Activated T-helper 1 cell treated with anti-CD3 and anti-CD28 coated beads, Interleukin-2, amount 50 U/mL, for 16 hours (primary cell): ENCODE results near the gene TNFRSF17.
"Not testable (repeated sequence)": the region's sequence is repeated elsewhere in the genome, so short reads cannot be mapped to it uniquely, and the experiment has no call there.

ENCODE experiments used
- DNase-seq, 2 donors: peaks; one replicate each; pipeline ENCODE4 v3.0.0-alpha.2; 2020; ENCODE audit warnings: low read depth in 1 of 2, low spot score in 1 of 2

Gene TNFRSF17

DNA sequence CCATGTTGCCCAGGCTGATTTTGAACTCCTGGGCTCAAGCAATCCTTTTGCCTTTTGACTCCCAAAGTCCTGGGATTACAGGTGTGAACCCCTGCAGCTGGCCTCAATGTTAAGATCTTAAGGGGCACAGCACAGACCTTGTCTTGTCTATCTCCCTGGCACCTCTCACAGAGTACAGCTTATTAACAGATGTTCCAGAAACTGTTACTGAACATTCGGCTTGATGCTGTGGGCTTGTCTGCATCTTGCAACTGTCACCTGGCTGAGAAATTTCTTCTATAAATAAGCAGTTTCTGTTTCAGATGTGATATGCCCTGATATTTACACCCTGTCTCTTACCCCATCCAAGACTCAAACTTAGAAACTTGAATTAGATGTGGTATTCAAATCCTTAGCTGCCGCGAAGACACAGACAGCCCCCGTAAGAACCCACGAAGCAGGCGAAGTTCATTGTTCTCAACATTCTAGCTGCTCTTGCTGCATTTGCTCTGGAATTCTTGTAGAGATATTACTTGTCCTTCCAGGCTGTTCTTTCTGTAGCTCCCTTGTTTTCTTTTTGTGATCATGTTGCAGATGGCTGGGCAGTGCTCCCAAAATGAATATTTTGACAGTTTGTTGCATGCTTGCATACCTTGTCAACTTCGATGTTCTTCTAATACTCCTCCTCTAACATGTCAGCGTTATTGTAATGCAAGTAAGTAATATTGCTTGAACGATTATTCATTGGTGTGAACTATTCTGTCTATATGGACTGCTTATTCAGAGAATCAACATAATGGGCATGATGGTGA, at the start of gene TNFRSF17:
Gene TNFRSF17, plus strand, starts transcription at position 450 of the 791 bp plus-strand sequence. Its CDS starts 115 bp downstream, at position 565.
- DNase-seq = no peak

DNA sequence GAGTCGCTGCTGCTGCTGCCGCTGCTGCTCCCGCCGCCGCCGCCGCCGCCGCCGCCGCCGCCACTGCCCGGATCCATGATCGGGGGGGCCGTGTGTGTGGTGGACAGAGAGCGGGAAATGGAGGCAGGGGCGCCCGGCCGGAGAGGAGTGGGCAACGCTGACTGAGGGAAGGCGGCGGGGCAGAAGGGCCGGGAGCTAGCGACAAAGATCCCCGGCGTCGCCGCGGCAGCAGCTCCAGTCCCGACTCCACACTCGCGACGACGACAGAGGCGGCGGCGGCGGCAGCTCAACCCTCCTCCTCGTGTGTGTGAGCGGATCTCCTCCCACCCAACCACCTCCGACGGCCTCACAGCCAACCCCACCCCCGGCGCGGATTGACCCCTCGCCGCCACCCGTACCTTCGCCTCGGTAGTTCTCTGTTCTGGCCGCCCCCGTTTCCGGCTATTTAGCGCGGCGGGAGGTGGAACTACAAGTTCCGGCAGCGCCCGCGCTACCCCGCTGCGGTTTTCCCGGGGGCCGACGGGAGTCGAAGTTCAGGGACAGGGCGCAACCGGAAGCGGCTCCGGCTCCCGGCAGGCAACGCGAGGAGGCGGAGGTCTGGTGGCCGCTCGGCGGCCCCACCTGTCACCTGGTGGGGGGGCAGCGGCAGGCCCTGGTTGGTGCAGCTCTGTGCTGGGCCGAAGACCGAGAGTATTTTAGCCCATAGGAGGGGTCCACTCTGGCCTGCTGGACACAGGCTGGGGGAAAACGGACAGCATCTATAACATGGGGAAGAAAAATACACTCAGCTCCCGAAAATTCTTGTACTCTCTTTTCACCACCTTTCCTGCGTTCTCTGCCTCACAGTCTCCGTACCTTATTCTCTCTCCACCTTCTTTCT, 49.1 kb upstream of the TNFRSF17 start, which contains the start of gene GSPT1:
Gene GSPT1, minus strand, starts transcription at position 313 of the 880 bp plus-strand sequence. Its CDS starts 236 bp downstream, at position 77.
- DNase-seq = peak; percentile 99

DNA sequence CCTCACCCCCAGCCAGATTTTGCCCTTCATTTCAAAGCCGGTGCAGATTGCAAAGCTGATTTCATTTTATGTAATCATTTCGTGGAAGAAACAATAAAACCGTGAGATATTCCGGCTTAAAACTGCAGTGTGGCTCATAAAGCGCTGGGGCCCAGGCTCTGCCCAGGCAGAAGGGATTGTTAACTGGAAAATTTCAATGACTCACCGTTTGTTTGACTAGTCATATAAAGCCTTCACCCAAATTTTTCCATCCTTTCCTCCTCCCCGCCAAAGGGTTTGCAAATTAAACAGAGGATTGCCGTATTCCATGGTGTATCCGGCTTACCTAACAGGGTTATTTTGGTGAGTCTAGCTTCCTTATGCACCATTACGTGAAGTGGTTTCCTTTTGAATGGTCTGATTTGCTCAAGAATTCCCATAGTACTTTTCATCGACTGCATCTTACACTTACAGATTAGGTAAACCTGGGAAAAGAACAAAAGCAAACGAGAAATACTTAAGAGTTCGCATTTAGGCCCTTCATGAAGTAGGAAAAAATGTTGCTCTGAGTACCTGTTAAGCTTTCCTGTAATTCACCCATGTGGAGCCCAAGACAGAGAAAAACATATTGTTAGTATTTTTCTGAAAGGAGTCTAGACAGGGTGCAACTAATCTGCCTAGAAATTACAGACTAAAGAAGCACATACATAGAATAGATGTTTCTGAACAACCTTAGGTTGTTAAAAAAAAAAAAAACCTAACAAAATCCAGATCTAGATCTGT, 48.3 kb upstream of the TNFRSF17 start:
- no peak for DNase-seq

GRCh38 chr16:11924046-11924445, 41.0 kb upstream of the TNFRSF17 start:
- DNase-seq = not testable (repeated sequence)

GRCh38 chr16:11927350-11927749, 37.7 kb upstream of the TNFRSF17 start:
- DNase-seq = not testable (repeated sequence)

GRCh38 chr16:11941945-11942344, 23.1 kb upstream of the TNFRSF17 start, which contains the start of gene NPIPB2:
Gene NPIPB2, minus strand, starts transcription at chr16:11942045. Its CDS starts 0 bp downstream, at chr16:11942045.
- not testable (repeated sequence) for DNase-seq

- DNase-seq = no peak
Measured at GRCh38 chr16:11946433-11946832, 18.6 kb upstream of the TNFRSF17 start.

- no peak for DNase-seq
Measured at GRCh38 chr16:11948819-11949218, 16.2 kb upstream of the TNFRSF17 start.

- DNase-seq = no peak
Measured at GRCh38 chr16:11949527-11949926, 15.5 kb upstream of the TNFRSF17 start.

DNA sequence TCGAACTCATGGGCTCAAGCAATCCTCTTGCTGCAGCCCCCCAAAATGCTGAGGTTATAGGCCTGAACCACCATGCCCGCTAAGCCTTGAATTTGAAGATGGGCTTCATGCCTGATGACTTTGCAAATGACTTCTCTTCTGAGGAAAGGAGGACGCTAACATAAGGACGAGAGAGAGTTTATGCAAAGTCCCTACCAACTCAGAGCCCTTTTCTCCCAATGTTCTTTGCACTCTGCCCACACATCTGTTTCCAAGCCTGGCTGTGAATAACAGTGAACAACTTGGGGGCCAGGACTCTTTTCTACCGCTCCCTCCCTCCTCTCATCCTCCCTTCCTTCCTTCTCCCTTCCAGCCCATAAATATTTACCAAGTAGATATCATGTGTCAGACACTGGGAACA, 14.6 kb upstream of the TNFRSF17 start:
- DNase-seq = no peak

DNA sequence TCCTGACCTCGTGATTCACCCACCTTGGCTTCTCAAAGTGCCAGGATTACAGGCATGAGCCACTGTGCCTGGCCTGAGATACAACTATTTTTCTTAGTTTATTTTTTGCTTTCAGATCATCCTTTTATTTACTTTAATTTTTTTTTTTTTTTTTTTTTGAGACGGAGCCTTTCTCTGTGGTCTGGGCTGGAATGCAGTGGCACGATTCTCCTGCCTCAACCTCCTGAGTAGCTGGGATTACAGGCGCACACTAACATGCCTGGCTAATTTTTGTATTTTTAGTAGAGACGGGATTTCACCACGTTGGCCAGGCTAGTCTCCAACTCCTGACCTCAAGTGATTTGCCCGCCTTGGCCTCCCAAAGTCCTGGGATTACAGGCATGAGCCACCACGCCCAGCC, 11.4 kb upstream of the TNFRSF17 start:
- not testable (repeated sequence) for DNase-seq

DNA sequence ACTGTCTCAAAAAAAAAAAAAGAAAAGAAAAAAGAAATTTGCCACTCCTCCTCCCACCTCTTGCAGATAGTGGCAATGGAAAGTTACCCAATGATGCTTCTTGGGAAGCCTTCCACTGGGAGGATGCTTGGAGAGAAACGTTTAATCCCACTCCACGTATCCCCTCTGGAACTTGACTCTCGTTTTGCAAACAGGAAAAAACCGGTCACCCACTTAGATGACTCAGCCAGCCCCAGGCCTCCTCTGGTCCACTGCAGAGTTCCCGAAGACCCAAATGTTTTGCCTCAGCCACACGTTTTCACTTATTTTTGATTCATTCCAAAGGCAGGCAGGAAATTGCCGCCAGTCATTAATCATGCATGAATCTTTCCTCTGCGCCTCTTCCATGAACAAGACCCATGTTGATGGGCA, 9.3 kb upstream of the TNFRSF17 start:
- no peak for DNase-seq

- DNase-seq = no peak
Measured at GRCh38 chr16:11956558-11956957, 8.5 kb upstream of the TNFRSF17 start.

DNA sequence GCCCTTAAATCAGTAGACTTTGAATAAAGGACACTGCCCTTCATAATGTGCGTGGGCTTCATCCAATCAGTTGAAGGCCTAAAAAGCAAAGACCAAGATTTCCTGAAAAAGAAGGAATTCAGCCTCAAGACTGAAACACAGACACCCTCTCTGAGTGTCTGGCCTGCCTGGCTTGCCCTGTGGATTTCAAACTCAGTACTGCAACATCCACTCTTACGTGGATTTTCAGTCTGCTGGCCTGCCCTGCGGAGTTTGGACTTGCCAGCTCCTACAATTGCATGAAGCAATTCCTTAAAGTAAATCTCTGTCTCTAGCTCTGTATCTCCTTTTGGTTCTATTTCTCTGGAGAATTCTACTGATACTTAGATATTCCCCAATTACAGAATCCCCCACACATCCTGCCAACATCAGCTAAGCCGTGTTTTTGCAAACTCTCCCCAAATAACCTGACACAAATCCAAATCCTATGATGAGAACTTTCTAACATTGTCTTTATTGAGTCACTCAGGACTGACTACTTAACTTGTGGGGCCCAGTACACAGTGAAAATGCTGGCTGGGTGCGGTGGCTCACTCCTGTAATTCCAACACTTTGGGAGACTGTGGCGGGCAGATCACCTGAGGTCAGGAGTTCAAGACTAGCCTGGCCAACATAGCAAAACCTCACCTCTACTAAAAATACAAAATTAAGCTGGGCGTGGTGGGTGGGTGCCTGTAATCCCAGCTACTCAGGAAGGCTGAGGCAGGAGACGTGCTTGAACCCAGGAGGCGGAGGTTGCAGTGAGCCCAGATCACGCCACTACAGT, 7.2 kb upstream of the TNFRSF17 start:
- no peak for DNase-seq

- DNase-seq = not testable (repeated sequence)
Measured at GRCh38 chr16:11962457-11962856, 2.6 kb upstream of the TNFRSF17 start.

DNA sequence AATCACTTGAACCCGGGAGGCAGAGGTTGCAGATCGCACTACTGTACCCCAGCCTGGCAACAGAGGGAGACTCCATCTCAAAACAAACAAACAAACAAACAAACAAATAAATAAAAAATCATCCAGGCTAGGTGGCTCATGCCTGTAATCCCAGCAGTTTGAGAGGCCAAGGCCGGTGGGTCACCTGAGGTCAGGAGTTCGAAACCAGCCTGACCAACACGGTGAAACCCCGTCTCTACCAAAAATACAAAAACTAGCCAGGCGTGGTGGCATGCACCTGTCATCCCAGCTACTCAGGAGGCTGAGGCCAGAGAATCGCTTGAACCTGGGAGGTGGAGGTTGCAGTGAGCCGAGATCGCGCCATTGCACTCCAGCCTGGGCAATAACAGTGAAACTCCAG, 2.0 kb upstream of the TNFRSF17 start:
- not testable (repeated sequence) for DNase-seq

DNA sequence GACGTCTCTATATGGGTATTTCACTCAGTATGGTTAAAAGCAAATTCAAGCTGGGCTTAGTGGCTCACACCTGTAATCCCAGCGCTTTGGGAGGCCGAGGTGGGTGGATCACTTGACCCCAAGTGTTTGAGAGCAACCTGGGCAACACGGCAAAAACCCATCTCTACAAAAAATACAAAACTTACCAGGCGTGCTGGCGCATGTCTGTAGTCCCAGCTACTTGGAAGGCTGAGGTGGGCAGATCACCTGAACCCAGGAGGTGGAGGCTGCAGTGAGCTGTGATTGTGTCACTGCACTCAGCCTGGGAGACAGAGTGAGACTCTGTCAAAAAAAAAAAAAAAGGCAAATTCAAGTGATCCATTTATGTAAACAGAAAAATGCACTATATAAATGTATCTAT, 1.3 kb upstream of the TNFRSF17 start:
- DNase-seq = no peak

GRCh38 chr16:11966173-11966572, 1.2 kb downstream of the TNFRSF17 start:
- DNase-seq = no peak

DNA sequence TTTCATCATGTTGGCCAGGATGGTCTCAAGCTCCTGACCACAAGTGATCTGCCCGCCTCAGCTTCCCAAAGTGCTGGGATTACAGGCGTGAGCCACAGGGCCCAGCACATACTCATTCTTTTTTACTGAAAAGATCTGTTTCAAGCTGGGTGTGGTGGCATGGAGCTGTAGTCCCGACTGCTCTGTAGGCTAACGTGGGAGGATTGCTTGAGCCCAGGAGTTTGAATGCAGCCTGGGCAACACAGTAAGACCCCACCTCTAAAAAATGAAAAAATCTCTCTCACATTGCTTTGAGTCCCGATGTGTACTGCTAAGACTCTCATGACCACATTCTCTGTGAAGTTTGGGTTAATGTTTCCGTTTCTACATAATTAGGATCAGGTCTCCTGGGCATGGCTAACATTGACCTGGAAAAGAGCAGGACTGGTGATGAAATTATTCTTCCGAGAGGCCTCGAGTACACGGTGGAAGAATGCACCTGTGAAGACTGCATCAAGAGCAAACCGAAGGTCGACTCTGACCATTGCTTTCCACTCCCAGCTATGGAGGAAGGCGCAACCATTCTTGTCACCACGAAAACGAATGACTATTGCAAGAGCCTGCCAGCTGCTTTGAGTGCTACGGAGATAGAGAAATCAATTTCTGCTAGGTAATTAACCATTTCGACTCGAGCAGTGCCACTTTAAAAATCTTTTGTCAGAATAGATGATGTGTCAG, 2.3 kb downstream of the TNFRSF17 start:
- no peak for DNase-seq

DNA sequence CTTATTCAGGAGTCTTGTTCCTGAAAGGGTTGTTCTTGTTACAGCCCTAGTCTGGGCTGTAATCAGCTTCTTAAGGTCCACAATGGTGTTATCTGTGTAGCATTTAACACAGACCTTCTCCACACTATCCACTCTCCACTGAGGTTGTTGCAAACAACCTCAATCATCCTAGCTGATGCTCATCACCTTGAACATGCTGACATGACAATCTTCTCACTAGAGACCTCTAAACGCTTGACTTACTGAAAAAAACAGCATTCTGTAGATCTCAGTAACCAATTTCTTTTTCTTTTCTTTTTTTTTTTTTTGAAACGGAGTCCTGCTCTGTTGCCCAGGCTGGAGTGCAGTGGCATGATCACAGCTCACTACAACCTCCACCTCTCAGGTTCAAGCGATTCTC, 3.6 kb downstream of the TNFRSF17 start:
- no peak for DNase-seq
